A549 (cell line): ENCODE data around the gene GSPT2. TPM values are rescaled to one million over a fixed set of nuclear protein-coding genes. Genes with fewer than 3 reads are reported as not detected.

ENCODE experiments used
- ATAC-seq, 2 experiments: fragments of 200-7000 bp in 1 of 2; fragments of >200 bp in 1 of 2; cut with Nextera tagmentation in 1 of 2; cut with Tn5 transposase in 1 of 2; 3 replicates each; pipeline versions ENCODE4 v1.8.0 to v1.9.1; 2018 to 2020; ENCODE audit warnings: mild to moderate bottlenecking in 1 of 2, moderate library complexity in 1 of 2
- CTCF ChIA-PET: fragments of 300-600 bp; sonication (Branson Sonifier 250); formaldehyde crosslinking; extraction: SDS; loops from one replicate; lab custom pipeline; 2021; ENCODE audit warnings: antibody characterized with exemption, inconsistent platforms; lab: Yijun Ruan, JAX
- POLR2A ChIA-PET: fragments of 350-600 bp; formaldehyde crosslinking; extraction: SDS; loops from one replicate; lab custom pipeline; 2021; ENCODE audit warnings: antibody characterized with exemption, inconsistent platforms; lab: Yijun Ruan, JAX
- DNase-seq, 2 experiments: peaks; one replicate each; pipeline versions ENCODE4 v3.0.0 to v3.0.0-alpha.2; 2011 to 2016; ENCODE audit warnings: low read depth in 1 of 2, low spot score in 1 of 2
- FAIRE-seq: peaks from 2 replicates; lab custom pipeline; 2011; peaks lifted over from hg19 to GRCh38; lab: Jason Lieb, UNC
- H3K27ac ChIP-seq, 2 experiments: fragments of >200 bp; sonication (Bioruptor Twin); formaldehyde crosslinking; 3 replicates each; pipeline ENCODE4 v1.5.1; 2016 to 2017
- H3K4me1 ChIP-seq: fragments of >200 bp; sonication (Bioruptor Twin); formaldehyde crosslinking; 3 replicates; pipeline ENCODE4 v1.6.1; 2016
- H3K4me2 ChIP-seq: fragments of >200 bp; sonication (Bioruptor Twin); formaldehyde crosslinking; 3 replicates; pipeline ENCODE4 v1.6.1; 2016
- H3K4me3 ChIP-seq: fragments of >200 bp; sonication (Bioruptor Twin); formaldehyde crosslinking; 3 replicates; pipeline ENCODE4 v1.5.1; 2016
- H3K9me3 ChIP-seq: fragments of >200 bp; sonication (Bioruptor Twin); formaldehyde crosslinking; 3 replicates; pipeline ENCODE4 v1.6.1; 2016
- CHD4 ChIP-seq: fragments of 200-600 bp; sonication (generic); IDR thresholded peaks from 2 replicates; pipeline ENCODE4 v1.6.1; 2016; ENCODE audit warnings: antibody characterized with exemption, mild to moderate bottlenecking, borderline replicate concordance
- EHMT2 ChIP-seq: fragments of 200-600 bp; sonication (generic); IDR thresholded peaks from 2 replicates; pipeline ENCODE4 v1.6.1; 2016; ENCODE audit warnings: antibody characterized with exemption, low read depth, mild to moderate bottlenecking, moderate library complexity
- FOSB ChIP-seq: fragments of 250-450 bp; sonication (Bioruptor Pico); IDR thresholded peaks from 2 replicates; pipeline ENCODE4 v1.5.0; 2020; ENCODE audit warnings: mild to moderate bottlenecking, moderate library complexity
- HMGXB4 ChIP-seq: fragments of 250-450 bp; sonication (Bioruptor Pico); IDR thresholded peaks from 2 replicates; pipeline ENCODE4 v1.5.0; 2021; ENCODE audit warnings: mild to moderate bottlenecking, moderate library complexity, borderline replicate concordance
- KDM1A ChIP-seq: fragments of 200-600 bp; sonication (generic); IDR thresholded peaks from 2 replicates; pipeline ENCODE4 v1.6.1; 2016; ENCODE audit warnings: low read depth, mild to moderate bottlenecking
- MAFK ChIP-seq: fragments of 450-650 bp; IDR thresholded peaks from 2 replicates; pipeline ENCODE4 v1.6.1; 2014; ENCODE audit not compliant: partially characterized antibody
- NFE2L2 ChIP-seq: fragments of 150-350 bp; conservative IDR thresholded peaks from 2 replicates; pipeline ENCODE4 v1.6.1; 2014; ENCODE audit warnings: low read length
- NPAS2 ChIP-seq: fragments of 250-450 bp; sonication (Bioruptor Pico); IDR thresholded peaks from 2 replicates; pipeline ENCODE4 v1.8.0; 2022; ENCODE audit warnings: mild to moderate bottlenecking, moderate library complexity, borderline replicate concordance
- PBX3 ChIP-seq: IDR thresholded peaks from 2 replicates; pipeline ENCODE4 v1.6.1; 2012
- POLR2A ChIP-seq: IDR thresholded peaks from 2 replicates; pipeline ENCODE4 v1.6.1; 2012; ENCODE audit warnings: mild to moderate bottlenecking, low read length
- RAD21 ChIP-seq, 2 experiments: fragments of >200 bp in 1 of 2; sonication (Bioruptor Twin) in 1 of 2; formaldehyde crosslinking in 1 of 2; IDR thresholded peaks in 1 of 2; conservative IDR thresholded peaks in 1 of 2; 2 replicates in 1 of 2; 3 replicates in 1 of 2; pipeline ENCODE4 v1.6.1; 2012 to 2018; ENCODE audit warnings: inconsistent platforms in 1 of 2
- REST ChIP-seq: fragments of 200-600 bp; sonication (generic); IDR thresholded peaks from 2 replicates; pipeline ENCODE4 v1.6.1; 2016; ENCODE audit warnings: antibody characterized with exemption, mild to moderate bottlenecking, moderate library complexity
- RFX5 ChIP-seq: fragments of 450-650 bp; IDR thresholded peaks from 2 replicates; pipeline ENCODE4 v1.7.1; 2014; ENCODE audit warnings: antibody characterized with exemption, mild to moderate bottlenecking, moderate library complexity
- RNF2 ChIP-seq: fragments of 200-600 bp; sonication (generic); IDR thresholded peaks from 2 replicates; pipeline ENCODE4 v1.6.1; 2016; ENCODE audit warnings: low read depth, mild to moderate bottlenecking, antibody characterized with exemption, moderate library complexity, borderline replicate concordance
- SMC3 ChIP-seq: fragments of >200 bp; sonication (Bioruptor Twin); formaldehyde crosslinking; IDR thresholded peaks from 3 replicates; pipeline ENCODE4 v1.6.1; 2018; ENCODE audit warnings: inconsistent platforms
- SREBF2 ChIP-seq: fragments of 450-650 bp; IDR thresholded peaks from 2 replicates; pipeline ENCODE4 v1.6.1; 2014; ENCODE audit warnings: mild to moderate bottlenecking, moderate library complexity
- TP53 ChIP-seq: fragments of 250-450 bp; sonication (Bioruptor Pico); IDR thresholded peaks from 2 replicates; pipeline ENCODE4 v1.5.0; 2021; ENCODE audit warnings: mild to moderate bottlenecking, moderate library complexity
- ZC3H11A ChIP-seq: fragments of 450-650 bp; IDR thresholded peaks from 2 replicates; pipeline ENCODE4 v1.6.1; 2014; ENCODE audit warnings: antibody characterized with exemption, mild to moderate bottlenecking
- ZNF302 ChIP-seq: fragments of 250-450 bp; sonication (Bioruptor Pico); IDR thresholded peaks from 2 replicates; pipeline ENCODE4 v1.9.0; 2021; ENCODE audit warnings: inconsistent platforms, mild to moderate bottlenecking, moderate library complexity
- WGBS: methylation state at CpG from one replicate; pipeline ENCODE4 v1.1.6; 2017; ENCODE audit errors: missing lambda C conversion rate; 5-methylcytosine and 5-hydroxymethylcytosine counted together
- polyA plus RNA-seq, 4 experiments: library from polyadenylated mRNA; depleted of rRNA in 3 of 4; stranded (reverse); fragments of >200 nt; fragmentation: RNase III in 1 of 4; extraction: RNeasy Plus Mini Kit Qiagen cat#74134 plus additional on column Dnase treatment in 1 of 4; gene quantifications; 2 replicates in 3 of 4; 3 replicates in 1 of 4; pipeline ENCODE4 v1.2.3, GENCODE V29; 2011 to 2017

GSPT2 gene
- polyA plus RNA-seq, 2 of the 4 experiments (the other 2 are of a cell fraction) = 8.4 TPM

GRCh38 chrX:51795136-51795535, 51.9 kb downstream of the GSPT2 start:
- Histone ChIP-seq H3K4me1 (no peaks in the 10 kb centered on the region), H3K4me3 (no peak overlapping the region), H3K9me3 (no peaks in the 10 kb centered on the region), H3K4me2 (no peak overlapping the region), H3K27ac (no peak overlapping the region)
- ChIA-PET CTCF (no interaction called here), POLR2A (no interaction called here)
- no peak for DNase-seq
- no peak for FAIRE-seq
- no peak for TF ChIP-seq RNF2
- no peak for TF ChIP-seq POLR2A
- no peak for TF ChIP-seq RAD21 (conservative IDR thresholded peaks at IDR 0.05 in 1 of 2, IDR thresholded peaks at IDR 0.05 in 1 of 2)
- no peak for TF ChIP-seq REST
- no peak for TF ChIP-seq NPAS2
- no peak for TF ChIP-seq HMGXB4 (CRISPR knock-in tag)
- no peak for TF ChIP-seq NFE2L2
- no peak for TF ChIP-seq KDM1A
- TF ChIP-seq EHMT2 = no peak
- no peak for TF ChIP-seq ZNF302 (CRISPR knock-in tag)
- TF ChIP-seq TP53 = no peak
- no peak for TF ChIP-seq ZC3H11A
- TF ChIP-seq SREBF2 = no peak
- TF ChIP-seq SMC3 = no peak
- TF ChIP-seq FOSB (CRISPR knock-in tag) = no peak
- TF ChIP-seq PBX3 = no peak
- no peak for TF ChIP-seq CHD4
- no peak for TF ChIP-seq RFX5
- TF ChIP-seq MAFK = no peak
- no peak for ATAC-seq
- 11% methylated on average over 2 of the region's 2 CpGs for WGBS

Other genes starting within 250 kb of the GSPT2 start
- gene NUDT11, start 246.8 kb upstream of the GSPT2 start, polyA plus RNA-seq (2011; rRNA removed) = 3.0 and 3.3 TPM in 2 replicates
- gene NUDT11, start 246.8 kb upstream of the GSPT2 start, polyA plus RNA-seq (2017; fragmentation: RNase III; extraction: RNeasy Plus Mini Kit Qiagen cat#74134 plus additional on column Dnase treatment) = 2.1 to 2.7 TPM (median 2.5 TPM) in 3 replicates
- gene CENPVL3, start 124.5 kb upstream of the GSPT2 start, polyA plus RNA-seq (2011; rRNA removed) = 0.13 and 0.22 TPM in 2 replicates
- gene CENPVL3, start 124.5 kb upstream of the GSPT2 start, polyA plus RNA-seq (2017; fragmentation: RNase III; extraction: RNeasy Plus Mini Kit Qiagen cat#74134 plus additional on column Dnase treatment) = 0.12 to 0.16 TPM (median 0.15 TPM) in 3 replicates
- not detected in 2 replicates for gene CENPVL2, start 60.6 kb upstream of the GSPT2 start, polyA plus RNA-seq (2011; rRNA removed)
- gene CENPVL2, start 60.6 kb upstream of the GSPT2 start, polyA plus RNA-seq (2017; fragmentation: RNase III; extraction: RNeasy Plus Mini Kit Qiagen cat#74134 plus additional on column Dnase treatment) = not detected in 3 replicates
- not detected in 2 replicates for gene CENPVL1, start 32.9 kb upstream of the GSPT2 start, polyA plus RNA-seq (2011; rRNA removed)
- not detected in 3 replicates for gene CENPVL1, start 32.9 kb upstream of the GSPT2 start, polyA plus RNA-seq (2017; fragmentation: RNase III; extraction: RNeasy Plus Mini Kit Qiagen cat#74134 plus additional on column Dnase treatment)
- gene MAGED1, start 150.2 kb downstream of the GSPT2 start, polyA plus RNA-seq (2011; rRNA removed) = 85.7 and 102 TPM in 2 replicates
- 62.2 to 84.1 TPM (median 79.5 TPM) in 3 replicates for gene MAGED1, start 150.2 kb downstream of the GSPT2 start, polyA plus RNA-seq (2017; fragmentation: RNase III; extraction: RNeasy Plus Mini Kit Qiagen cat#74134 plus additional on column Dnase treatment)